Prostate gland (tissue), 2 donors: ENCODE results near the gene FAM171A2. TPM values are rescaled to one million over a fixed set of nuclear protein-coding genes. Genes with fewer than 3 reads are reported as not detected.

Experiments used
- DNase-seq: peaks from one replicate; pipeline ENCODE4 v3.0.0-alpha.2; 2019; ENCODE audit warnings: low spot score
- H3K27ac ChIP-seq, 2 donors: fragments of 200-600 bp; sonication (generic); 2 replicates each; pipeline ENCODE4 v1.5.1; 2017 to 2019
- H3K27me3 ChIP-seq: fragments of 200-600 bp; sonication (generic); replicated peaks from 2 replicates; pipeline ENCODE4 v1.5.1; 2019; ENCODE audit not compliant: insufficient read depth
- H3K36me3 ChIP-seq, 2 donors: fragments of 200-600 bp; sonication (generic); 1 replicate in 1 of 2; 2 replicates in 1 of 2; pipeline versions ENCODE4 v1.5.1 to v1.8.1; 2017 to 2019
- H3K4me1 ChIP-seq: fragments of 200-600 bp; sonication (generic); replicated peaks from 2 replicates; pipeline ENCODE4 v1.5.1; 2019
- H3K4me3 ChIP-seq, 2 donors: fragments of 200-600 bp; sonication (generic); 2 replicates each; pipeline ENCODE4 v1.5.1; 2017 to 2019
- H3K9me3 ChIP-seq: fragments of 200-600 bp; sonication (generic); 2 replicates; pipeline ENCODE4 v1.5.1; 2017
- POLR2A ChIP-seq: fragments of 450-650 bp; IDR thresholded peaks from one replicate; pipeline ENCODE4 v1.6.1; 2016; ENCODE audit warnings: antibody characterized with exemption, mild to moderate bottlenecking
- POLR2AphosphoS5 ChIP-seq: sonication (generic); formaldehyde crosslinking; IDR thresholded peaks from one replicate; pipeline ENCODE4 v1.6.1; 2017; ENCODE audit warnings: antibody characterized with exemption
- WGBS: methylation state at CpG from one replicate; pipeline ENCODE4 v1.1.5; 2018; 5-methylcytosine and 5-hydroxymethylcytosine counted together
- intact Hi-C: fragments of 100-400 bp; cut with DNase I; formaldehyde crosslinking; loops from one replicate; pipeline ENCODE4 v1.14.2; 2022
- total RNA-seq, 2 donors: library from RNA; depleted of rRNA; stranded (reverse); fragments of >200 nt; gene quantifications; one replicate each; pipeline ENCODE4 v1.1.0, GENCODE V29; 2016
- TF ChIP-seq, protein P1 (sequence below), 4 experiments: fragments of 200-600 bp in 2 of 4; fragments of 450-650 bp in 2 of 4; sonication (generic) in 2 of 4; IDR thresholded peaks; 1 replicate in 3 of 4; 2 replicates in 1 of 4; pipeline ENCODE4 v1.5.1; 2016 to 2019; ENCODE audit warnings: antibody characterized with exemption in 4 of 4, mild to moderate bottlenecking in 2 of 4, moderate library complexity in 2 of 4

FAM171A2 gene
- total RNA-seq, 2 donors from 2014 or later = 1.8 to 6.1 TPM

GRCh38 chr17:44355642-44356099 lies 8.0 kb downstream of the FAM171A2 start:
- H3K4me1 ChIP-seq = no peaks in the 10 kb centered on the region
- H3K9me3 ChIP-seq = no peaks in the 10 kb centered on the region
- peaks cover 5 to 6% of the 10 kb centered on the region in 2 donors for H3K36me3 ChIP-seq
- WGBS = 83% methylated on average over 17 of the region's 17 CpGs
- no peaks in the 10 kb centered on the region for H3K27me3 ChIP-seq
- no peak overlapping the region for H3K27ac ChIP-seq
- H3K4me3 ChIP-seq = no peak overlapping the region
- TF ChIP-seq POLR2A = no peak
- no peak for TF ChIP-seq POLR2AphosphoS5
- TF ChIP-seq, protein P1, sequence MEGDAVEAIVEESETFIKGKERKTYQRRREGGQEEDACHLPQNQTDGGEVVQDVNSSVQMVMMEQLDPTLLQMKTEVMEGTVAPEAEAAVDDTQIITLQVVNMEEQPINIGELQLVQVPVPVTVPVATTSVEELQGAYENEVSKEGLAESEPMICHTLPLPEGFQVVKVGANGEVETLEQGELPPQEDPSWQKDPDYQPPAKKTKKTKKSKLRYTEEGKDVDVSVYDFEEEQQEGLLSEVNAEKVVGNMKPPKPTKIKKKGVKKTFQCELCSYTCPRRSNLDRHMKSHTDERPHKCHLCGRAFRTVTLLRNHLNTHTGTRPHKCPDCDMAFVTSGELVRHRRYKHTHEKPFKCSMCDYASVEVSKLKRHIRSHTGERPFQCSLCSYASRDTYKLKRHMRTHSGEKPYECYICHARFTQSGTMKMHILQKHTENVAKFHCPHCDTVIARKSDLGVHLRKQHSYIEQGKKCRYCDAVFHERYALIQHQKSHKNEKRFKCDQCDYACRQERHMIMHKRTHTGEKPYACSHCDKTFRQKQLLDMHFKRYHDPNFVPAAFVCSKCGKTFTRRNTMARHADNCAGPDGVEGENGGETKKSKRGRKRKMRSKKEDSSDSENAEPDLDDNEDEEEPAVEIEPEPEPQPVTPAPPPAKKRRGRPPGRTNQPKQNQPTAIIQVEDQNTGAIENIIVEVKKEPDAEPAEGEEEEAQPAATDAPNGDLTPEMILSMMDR (IDR thresholded peaks at IDR 0.05) = no peak
- intact Hi-C loops = no loop called here
- DNase-seq = no peak

GRCh38 chr17:44354582-44355561 lies 8.8 kb downstream of the FAM171A2 start:
- H3K27me3 ChIP-seq = no peaks in the 10 kb centered on the region

GRCh38 chr17:44353672-44354331 lies 9.9 kb downstream of the FAM171A2 start:
- no peak for DNase-seq
- intact Hi-C loops = no loop called here
- Histone ChIP-seq H3K27me3 (no peaks in the 10 kb centered on the region), H3K4me1 (no peaks in the 10 kb centered on the region), H3K36me3 (peaks cover 5 to 10% of the 10 kb centered on the region in 2 donors), H3K4me3 (peak overlapping the region; percentile 32), H3K27ac (peak overlapping the region in 1 of 2 donors; percentile 23), H3K9me3 (no peaks in the 10 kb centered on the region)
- WGBS = 57% methylated on average over 21 of the region's 98 CpGs
- TF ChIP-seq, protein P1 (IDR thresholded peaks at IDR 0.05) = no peak
- TF ChIP-seq POLR2AphosphoS5 (no peak), POLR2A (no peak)

More at GRCh38 chr17:44354582-44355561, 8.8 kb downstream of the FAM171A2 start:
- 73% methylated on average over 53 of the region's 77 CpGs for WGBS
- TF ChIP-seq, protein P1 (IDR thresholded peaks at IDR 0.05) = no peak
- no peak for TF ChIP-seq POLR2AphosphoS5
- TF ChIP-seq POLR2A = no peak
- Histone ChIP-seq H3K4me1 (no peaks in the 10 kb centered on the region), H3K27ac (no peak overlapping the region), H3K9me3 (no peaks in the 10 kb centered on the region), H3K4me3 (no peak overlapping the region), H3K36me3 (peaks cover 5 to 7% of the 10 kb centered on the region in 2 donors)
- DNase-seq = no peak
- intact Hi-C loops = no loop called here

GRCh38 chr17:44352828-44353671 lies 10.6 kb downstream of the FAM171A2 start:
- H3K4me1 ChIP-seq = no peaks in the 10 kb centered on the region
- TF ChIP-seq POLR2AphosphoS5 = no peak
- TF ChIP-seq POLR2A = no peak
- TF ChIP-seq, protein P1 (IDR thresholded peaks at IDR 0.05) = no peak
- no peaks in the 10 kb centered on the region for H3K27me3 ChIP-seq
- no peaks in the 10 kb centered on the region for H3K9me3 ChIP-seq
- peak overlapping the region in 1 of 2 donors; percentile 23 for H3K27ac ChIP-seq
- no peak for DNase-seq
- peaks cover 5 to 10% of the 10 kb centered on the region in 2 donors for H3K36me3 ChIP-seq
- peak overlapping the region; percentile 32 for H3K4me3 ChIP-seq
- WGBS = 63% methylated on average over 17 of the region's 22 CpGs
- intact Hi-C loops = no loop called here
